Astrocyte (in vitro differentiated cells and primary cell): ENCODE measurements around the gene MRRF.

ENCODE experiments used
- EZH2 ChIP-seq: IDR thresholded peaks from 2 replicates; pipeline ENCODE4 v1.6.1; 2012; ENCODE audit warnings: mild to moderate bottlenecking, low read length, inconsistent platforms; ENCODE audit not compliant: insufficient read depth
- TF ChIP-seq, protein P1 (sequence below): IDR thresholded peaks from 2 replicates; pipeline ENCODE4 v1.5.1; 2011; ENCODE audit warnings: low read depth, mild to moderate bottlenecking, inconsistent platforms, low read length, moderate library complexity; ENCODE audit not compliant: insufficient read depth

DNA sequence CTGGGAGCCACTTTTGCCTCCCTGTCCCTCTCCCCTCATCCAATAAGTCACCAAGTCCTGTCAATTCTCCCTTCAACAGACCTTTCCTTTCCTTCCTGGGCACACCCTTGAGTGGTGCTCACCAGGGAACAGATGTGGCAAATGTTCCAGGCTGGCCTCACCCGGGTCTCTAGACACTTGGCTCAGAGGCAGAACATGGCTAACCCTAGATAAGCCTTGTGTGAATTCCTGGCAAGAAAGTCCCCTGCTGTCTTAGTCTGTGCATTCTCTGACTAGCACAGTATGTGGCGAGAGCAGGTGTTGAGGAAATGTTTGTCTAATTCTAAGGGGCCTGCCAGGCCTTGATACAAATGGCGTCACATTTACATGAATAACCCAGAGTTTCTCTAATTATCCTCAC, 64.9 kb downstream of the MRRF start:
- TF ChIP-seq, protein P1, sequence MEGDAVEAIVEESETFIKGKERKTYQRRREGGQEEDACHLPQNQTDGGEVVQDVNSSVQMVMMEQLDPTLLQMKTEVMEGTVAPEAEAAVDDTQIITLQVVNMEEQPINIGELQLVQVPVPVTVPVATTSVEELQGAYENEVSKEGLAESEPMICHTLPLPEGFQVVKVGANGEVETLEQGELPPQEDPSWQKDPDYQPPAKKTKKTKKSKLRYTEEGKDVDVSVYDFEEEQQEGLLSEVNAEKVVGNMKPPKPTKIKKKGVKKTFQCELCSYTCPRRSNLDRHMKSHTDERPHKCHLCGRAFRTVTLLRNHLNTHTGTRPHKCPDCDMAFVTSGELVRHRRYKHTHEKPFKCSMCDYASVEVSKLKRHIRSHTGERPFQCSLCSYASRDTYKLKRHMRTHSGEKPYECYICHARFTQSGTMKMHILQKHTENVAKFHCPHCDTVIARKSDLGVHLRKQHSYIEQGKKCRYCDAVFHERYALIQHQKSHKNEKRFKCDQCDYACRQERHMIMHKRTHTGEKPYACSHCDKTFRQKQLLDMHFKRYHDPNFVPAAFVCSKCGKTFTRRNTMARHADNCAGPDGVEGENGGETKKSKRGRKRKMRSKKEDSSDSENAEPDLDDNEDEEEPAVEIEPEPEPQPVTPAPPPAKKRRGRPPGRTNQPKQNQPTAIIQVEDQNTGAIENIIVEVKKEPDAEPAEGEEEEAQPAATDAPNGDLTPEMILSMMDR = no peak
- no peak for TF ChIP-seq EZH2
